Measurements from ENCODE around the gene SCAMP1.
"Not testable (repeated sequence)": the region's sequence is repeated elsewhere in the genome, so short reads cannot be mapped to it uniquely, and the experiment has no call there.

The SCAMP1 gene

DNA sequence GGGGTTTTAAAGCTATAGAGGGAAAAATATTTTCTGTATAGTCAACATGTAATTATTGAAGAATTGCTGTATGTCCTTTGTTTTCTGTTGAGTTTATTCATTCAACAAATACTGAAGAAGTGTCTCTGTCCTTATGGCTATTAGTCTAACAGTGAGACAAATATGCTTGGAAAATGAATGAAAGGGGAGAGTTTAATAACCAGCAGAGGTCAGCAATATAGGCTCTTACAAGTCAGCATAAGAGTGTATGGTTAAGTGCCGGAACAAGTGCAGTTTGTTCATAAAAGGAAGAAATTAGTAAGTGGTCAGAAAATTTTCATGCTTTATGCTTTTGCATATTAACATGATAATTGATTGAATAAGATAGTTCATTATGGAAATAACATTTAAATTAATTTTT is 3.6 kb downstream of the SCAMP1 start:
- peaks cover 3% of the 10 kb centered on the region for H3K4me1 ChIP-seq (ENCODE audit: control insufficient read depth, insufficient read depth, low read length)
- H3K27me3 ChIP-seq (ENCODE audit: control insufficient read depth, insufficient read depth, low read length) = no peaks in the 10 kb centered on the region
- H3K9me3 ChIP-seq (ENCODE audit: control insufficient read depth, insufficient read depth, low read length) = no peaks in the 10 kb centered on the region
- H3K4me3 ChIP-seq (ENCODE audit: low read depth, low read length) = no peak overlapping the region
- no peak overlapping the region for H3K9ac ChIP-seq (ENCODE audit: low read depth, low read length)
- no peaks in the 10 kb centered on the region for H3K36me3 ChIP-seq (ENCODE audit: control insufficient read depth, insufficient read depth, low read length)

GRCh38 chr5:78367318-78367991 is 7.0 kb downstream of the SCAMP1 start:
- no peak overlapping the region for H3K4me3 ChIP-seq (ENCODE audit: low read depth, low read length)
- no peaks in the 10 kb centered on the region for H3K36me3 ChIP-seq (ENCODE audit: control insufficient read depth, insufficient read depth, low read length)
- no peaks in the 10 kb centered on the region for H3K9me3 ChIP-seq (ENCODE audit: control insufficient read depth, insufficient read depth, low read length)
- H3K4me1 ChIP-seq (ENCODE audit: control insufficient read depth, insufficient read depth, low read length) = no peaks in the 10 kb centered on the region
- H3K27me3 ChIP-seq (ENCODE audit: control insufficient read depth, insufficient read depth, low read length) = no peaks in the 10 kb centered on the region
- no peak overlapping the region for H3K9ac ChIP-seq (ENCODE audit: low read depth, low read length)

- no peaks in the 10 kb centered on the region for H3K27me3 ChIP-seq (ENCODE audit: control insufficient read depth, insufficient read depth, low read length)
- no peaks in the 10 kb centered on the region for H3K9me3 ChIP-seq (ENCODE audit: control insufficient read depth, insufficient read depth, low read length)
- H3K4me1 ChIP-seq (ENCODE audit: control insufficient read depth, insufficient read depth, low read length) = no peaks in the 10 kb centered on the region
- H3K9ac ChIP-seq (ENCODE audit: low read depth, low read length) = no peak overlapping the region
- H3K36me3 ChIP-seq (ENCODE audit: control insufficient read depth, insufficient read depth, low read length) = no peaks in the 10 kb centered on the region
- H3K4me3 ChIP-seq (ENCODE audit: low read depth, low read length) = no peak overlapping the region
These were observed 9.3 kb downstream of the SCAMP1 start for GRCh38 chr5:78369680-78370079.

DNA sequence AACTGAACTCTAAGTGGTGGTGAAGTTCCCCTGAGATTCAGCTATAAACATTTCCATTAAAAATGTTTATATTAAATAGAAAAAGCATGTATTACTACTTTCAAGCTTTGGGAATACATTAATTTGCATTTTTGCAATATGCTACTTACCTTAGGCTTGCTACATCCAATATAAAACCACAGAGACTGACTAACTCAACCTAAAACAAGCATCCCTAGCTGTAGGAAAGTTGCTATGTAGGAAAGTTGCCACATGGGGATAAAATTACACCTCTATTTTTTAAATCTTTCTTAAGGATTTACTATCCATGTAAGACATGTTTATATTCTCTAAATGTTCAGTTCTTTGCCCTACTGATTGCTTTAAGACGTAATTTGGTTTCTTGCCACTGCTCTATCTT is 12.8 kb downstream of the SCAMP1 start:
- H3K9ac ChIP-seq (ENCODE audit: low read depth, low read length) = no peak overlapping the region
- H3K9me3 ChIP-seq (ENCODE audit: control insufficient read depth, insufficient read depth, low read length) = no peaks in the 10 kb centered on the region
- no peaks in the 10 kb centered on the region for H3K4me1 ChIP-seq (ENCODE audit: control insufficient read depth, insufficient read depth, low read length)
- no peaks in the 10 kb centered on the region for H3K36me3 ChIP-seq (ENCODE audit: control insufficient read depth, insufficient read depth, low read length)
- H3K4me3 ChIP-seq (ENCODE audit: low read depth, low read length) = no peak overlapping the region
- H3K27me3 ChIP-seq (ENCODE audit: control insufficient read depth, insufficient read depth, low read length) = no peaks in the 10 kb centered on the region

GRCh38 chr5:78376315-78376714 is 15.9 kb downstream of the SCAMP1 start:
- no peaks in the 10 kb centered on the region for H3K27me3 ChIP-seq (ENCODE audit: control insufficient read depth, insufficient read depth, low read length)
- no peak overlapping the region for H3K4me3 ChIP-seq (ENCODE audit: low read depth, low read length)
- no peaks in the 10 kb centered on the region for H3K4me1 ChIP-seq (ENCODE audit: control insufficient read depth, insufficient read depth, low read length)
- H3K36me3 ChIP-seq (ENCODE audit: control insufficient read depth, insufficient read depth, low read length) = no peaks in the 10 kb centered on the region
- no peaks in the 10 kb centered on the region for H3K9me3 ChIP-seq (ENCODE audit: control insufficient read depth, insufficient read depth, low read length)
- H3K9ac ChIP-seq (ENCODE audit: low read depth, low read length) = no peak overlapping the region

DNA sequence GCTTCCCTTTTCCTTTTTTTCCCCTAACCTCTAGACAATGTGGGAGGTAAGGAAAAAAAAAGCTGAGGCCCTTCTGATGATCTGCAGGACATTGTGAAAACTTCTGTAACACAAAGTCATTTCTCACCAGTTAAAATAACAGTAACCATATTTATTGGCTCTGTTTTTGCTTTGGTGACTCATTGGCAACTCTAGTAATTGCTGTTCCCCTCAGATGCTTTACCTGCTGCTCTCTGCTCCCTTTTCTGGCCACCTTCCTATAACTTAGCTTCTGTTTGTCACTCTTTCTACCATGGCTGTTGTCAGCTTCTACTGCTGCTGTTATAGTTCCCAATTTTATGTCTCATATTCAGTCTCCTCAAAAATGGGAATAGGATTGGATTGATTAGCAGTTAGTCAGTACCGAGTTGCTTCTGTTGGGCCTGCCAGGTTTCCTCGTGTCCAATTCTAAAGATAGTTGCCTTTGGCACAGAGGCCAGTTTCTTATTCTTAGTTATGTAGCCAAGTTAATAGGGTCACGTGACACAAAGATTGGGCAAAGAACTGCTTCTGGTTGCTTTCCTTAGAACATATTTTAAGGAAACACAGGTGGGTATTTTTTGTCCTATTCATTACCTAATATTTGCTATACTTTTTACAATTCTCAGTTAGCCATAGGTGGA is 16.8 kb downstream of the SCAMP1 start:
- H3K9me3 ChIP-seq (ENCODE audit: control insufficient read depth, insufficient read depth, low read length) = no peaks in the 10 kb centered on the region
- H3K4me3 ChIP-seq (ENCODE audit: low read depth, low read length) = no peak overlapping the region
- no peaks in the 10 kb centered on the region for H3K4me1 ChIP-seq (ENCODE audit: control insufficient read depth, insufficient read depth, low read length)
- H3K27me3 ChIP-seq (ENCODE audit: control insufficient read depth, insufficient read depth, low read length) = no peaks in the 10 kb centered on the region
- H3K9ac ChIP-seq (ENCODE audit: low read depth, low read length) = no peak overlapping the region
- no peaks in the 10 kb centered on the region for H3K36me3 ChIP-seq (ENCODE audit: control insufficient read depth, insufficient read depth, low read length)

DNA sequence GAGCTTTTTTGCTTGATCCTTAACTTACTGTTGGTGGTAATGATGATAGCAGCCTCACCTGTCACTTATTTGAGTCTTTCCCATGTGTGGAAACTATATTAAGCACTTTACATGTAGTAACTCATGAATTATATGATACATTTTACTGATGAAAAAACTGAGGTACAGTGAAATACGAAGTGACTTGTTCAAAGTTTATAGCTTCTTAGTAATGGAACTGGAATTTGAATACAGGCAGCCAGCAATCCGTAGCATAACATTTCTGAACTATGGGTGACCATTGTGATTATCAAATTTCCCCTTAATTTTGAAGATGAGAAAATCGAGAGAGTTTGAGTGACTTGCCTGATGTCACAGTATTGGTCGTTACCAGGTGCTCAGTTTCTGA is 17.3 kb downstream of the SCAMP1 start:
- H3K4me1 ChIP-seq (ENCODE audit: control insufficient read depth, insufficient read depth, low read length) = no peaks in the 10 kb centered on the region
- no peaks in the 10 kb centered on the region for H3K27me3 ChIP-seq (ENCODE audit: control insufficient read depth, insufficient read depth, low read length)
- H3K36me3 ChIP-seq (ENCODE audit: control insufficient read depth, insufficient read depth, low read length) = no peaks in the 10 kb centered on the region
- H3K4me3 ChIP-seq (ENCODE audit: low read depth, low read length) = no peak overlapping the region
- no peak overlapping the region for H3K9ac ChIP-seq (ENCODE audit: low read depth, low read length)
- H3K9me3 ChIP-seq (ENCODE audit: control insufficient read depth, insufficient read depth, low read length) = no peaks in the 10 kb centered on the region

GRCh38 chr5:78387468-78388153 is 27.2 kb downstream of the SCAMP1 start:
- Histone ChIP-seq H3K36me3 (ENCODE audit: control insufficient read depth, insufficient read depth, low read length) (no peaks in the 10 kb centered on the region), H3K4me3 (ENCODE audit: low read depth, low read length) (no peak overlapping the region), H3K27me3 (ENCODE audit: control insufficient read depth, insufficient read depth, low read length) (no peaks in the 10 kb centered on the region), H3K4me1 (ENCODE audit: control insufficient read depth, insufficient read depth, low read length) (no peaks in the 10 kb centered on the region), H3K9me3 (ENCODE audit: control insufficient read depth, insufficient read depth, low read length) (no peaks in the 10 kb centered on the region), H3K9ac (ENCODE audit: low read depth, low read length) (no peak overlapping the region)

DNA sequence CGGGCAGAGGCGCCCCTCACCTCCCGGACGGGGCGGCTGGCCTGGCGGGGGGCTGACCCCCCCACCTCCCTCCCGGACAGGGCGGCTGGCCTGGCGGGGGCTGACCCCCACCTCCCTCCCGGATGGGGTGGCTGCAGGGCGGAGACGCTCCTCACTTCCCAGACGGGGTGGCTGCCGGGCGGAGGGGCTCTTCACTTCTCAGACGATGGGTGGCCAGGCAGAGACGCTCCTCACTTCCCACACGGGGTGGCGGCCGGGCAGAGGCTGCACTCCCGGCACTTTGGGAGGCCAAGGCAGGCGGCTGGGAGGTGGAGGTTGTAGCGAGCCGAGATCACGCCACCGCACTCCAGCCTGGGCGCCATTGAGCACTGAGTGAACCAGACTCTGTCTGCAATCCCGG is 30.9 kb downstream of the SCAMP1 start:
- H3K9me3 ChIP-seq (ENCODE audit: control insufficient read depth, insufficient read depth, low read length); H3K9ac ChIP-seq (ENCODE audit: low read depth, low read length); H3K4me1 ChIP-seq (ENCODE audit: control insufficient read depth, insufficient read depth, low read length); H3K4me3 ChIP-seq (ENCODE audit: low read depth, low read length); H3K27me3 ChIP-seq (ENCODE audit: control insufficient read depth, insufficient read depth, low read length); H3K36me3 ChIP-seq (ENCODE audit: control insufficient read depth, insufficient read depth, low read length): not testable (repeated sequence)

- Histone ChIP-seq H3K9me3 (ENCODE audit: control insufficient read depth, insufficient read depth, low read length) (no peaks in the 10 kb centered on the region), H3K4me3 (ENCODE audit: low read depth, low read length) (no peak overlapping the region), H3K4me1 (ENCODE audit: control insufficient read depth, insufficient read depth, low read length) (no peaks in the 10 kb centered on the region), H3K36me3 (ENCODE audit: control insufficient read depth, insufficient read depth, low read length) (no peaks in the 10 kb centered on the region), H3K9ac (ENCODE audit: low read depth, low read length) (no peak overlapping the region), H3K27me3 (ENCODE audit: control insufficient read depth, insufficient read depth, low read length) (no peaks in the 10 kb centered on the region)
These were observed 37.4 kb downstream of the SCAMP1 start for GRCh38 chr5:78397831-78398230.

GRCh38 chr5:78399116-78399515 is 38.7 kb downstream of the SCAMP1 start:
- H3K9ac ChIP-seq (ENCODE audit: low read depth, low read length) = no peak overlapping the region
- H3K4me1 ChIP-seq (ENCODE audit: control insufficient read depth, insufficient read depth, low read length) = no peaks in the 10 kb centered on the region
- H3K27me3 ChIP-seq (ENCODE audit: control insufficient read depth, insufficient read depth, low read length) = no peaks in the 10 kb centered on the region
- H3K4me3 ChIP-seq (ENCODE audit: low read depth, low read length) = no peak overlapping the region
- H3K36me3 ChIP-seq (ENCODE audit: control insufficient read depth, insufficient read depth, low read length) = no peaks in the 10 kb centered on the region
- H3K9me3 ChIP-seq (ENCODE audit: control insufficient read depth, insufficient read depth, low read length) = no peaks in the 10 kb centered on the region

GRCh38 chr5:78404682-78405293 is 44.4 kb downstream of the SCAMP1 start:
- peaks cover 7% of the 10 kb centered on the region for H3K4me1 ChIP-seq (ENCODE audit: control insufficient read depth, insufficient read depth, low read length)
- H3K36me3 ChIP-seq (ENCODE audit: control insufficient read depth, insufficient read depth, low read length) = no peaks in the 10 kb centered on the region
- H3K9me3 ChIP-seq (ENCODE audit: control insufficient read depth, insufficient read depth, low read length) = no peaks in the 10 kb centered on the region
- H3K27me3 ChIP-seq (ENCODE audit: control insufficient read depth, insufficient read depth, low read length) = no peaks in the 10 kb centered on the region
- H3K9ac ChIP-seq (ENCODE audit: low read depth, low read length) = no peak overlapping the region
- H3K4me3 ChIP-seq (ENCODE audit: low read depth, low read length) = no peak overlapping the region
